ENCODE measurements around the gene EPHA1.

EPHA1 gene

GRCh38 chr7:143376396-143376795 is 32.3 kb downstream of the EPHA1 start:
- Histone ChIP-seq H3K4me1 (ENCODE audit: control insufficient read depth, low read length) (peaks cover 29% of the 10 kb centered on the region), H3K9me2 (replicated peaks; ENCODE audit: control insufficient read depth, low read length) (no peaks in the 10 kb centered on the region), H3K4me2 (ENCODE audit: low read length) (no peak overlapping the region), H3F3A (ENCODE audit: control insufficient read depth, insufficient read depth) (no peaks in the 10 kb centered on the region), H3K36me3 (ENCODE audit: control insufficient read depth, low read length) (no peaks in the 10 kb centered on the region), H3K79me2 (ENCODE audit: control insufficient read depth, low read length) (no peaks in the 10 kb centered on the region), H3K4me3 (ENCODE audit: low read length) (no peak overlapping the region), H3K27me3 (ENCODE audit: control insufficient read depth, low read length) (peaks cover 1% of the 10 kb centered on the region), H3K9me3 (ENCODE audit: control insufficient read depth, insufficient read depth, low read length) (no peaks in the 10 kb centered on the region), H4K20me1 (ENCODE audit: control insufficient read depth, insufficient read depth, low read depth, low read length) (no peaks in the 10 kb centered on the region), H3K27ac (ENCODE audit: low read depth, low read length) (no peak overlapping the region)
- TF ChIP-seq EZH2phosphoT487 (IDR thresholded peaks at IDR 0.05; ENCODE audit: borderline replicate concordance, low read length), result no peak
- no peak for TF ChIP-seq CTCF (IDR thresholded peaks at IDR 0.05; ENCODE audit: low read depth, low read length, poor library complexity, severe bottlenecking)

DNA sequence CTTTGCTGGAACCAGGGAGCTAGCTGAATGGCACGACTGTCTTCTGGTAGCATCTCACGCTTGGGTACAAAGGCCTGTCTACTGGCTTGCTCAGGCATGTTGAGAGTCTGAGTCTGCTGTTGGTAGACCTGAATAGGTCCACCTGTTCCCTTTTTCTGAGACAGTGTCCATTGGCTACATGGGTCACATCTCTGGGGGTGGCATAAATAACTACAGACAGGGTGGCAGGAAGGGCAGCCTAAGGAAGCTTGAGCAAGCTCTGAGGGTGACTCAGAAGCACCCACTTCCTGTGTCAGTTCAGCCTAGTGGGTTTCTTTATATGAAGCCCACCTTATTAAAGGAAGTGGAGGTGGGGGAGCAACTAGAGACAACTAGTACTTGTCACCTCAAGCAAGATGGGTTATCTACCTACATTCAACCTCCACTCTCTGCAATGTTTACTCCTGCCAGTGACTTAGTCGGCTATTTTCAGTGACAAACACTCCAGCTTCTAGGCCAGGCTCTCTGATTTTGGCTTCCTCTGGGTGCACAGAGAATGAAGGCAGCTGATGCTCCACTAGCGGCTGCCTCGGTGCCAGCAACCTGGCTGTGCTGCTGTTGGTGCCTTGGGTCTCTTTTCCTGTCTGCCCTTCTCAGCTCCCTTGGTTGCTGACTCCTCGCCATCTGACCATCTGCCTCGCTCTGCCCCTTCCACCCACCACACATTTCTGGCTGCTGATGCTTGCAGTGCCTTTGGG is 33.2 kb downstream of the EPHA1 start:
- H3K27me3 ChIP-seq (ENCODE audit: control insufficient read depth, low read length), result no peaks in the 10 kb centered on the region
- no peak for TF ChIP-seq CTCF (IDR thresholded peaks at IDR 0.05; ENCODE audit: low read depth, low read length, poor library complexity, severe bottlenecking)
- no peaks in the 10 kb centered on the region for H4K20me1 ChIP-seq (ENCODE audit: control insufficient read depth, insufficient read depth, low read depth, low read length)
- H3K4me1 ChIP-seq (ENCODE audit: control insufficient read depth, low read length), result peaks cover 29% of the 10 kb centered on the region
- H3F3A ChIP-seq (ENCODE audit: control insufficient read depth, insufficient read depth), result no peaks in the 10 kb centered on the region
- peak overlapping the region; percentile 26 for H3K4me2 ChIP-seq (ENCODE audit: low read length)
- no peaks in the 10 kb centered on the region for H3K79me2 ChIP-seq (ENCODE audit: control insufficient read depth, low read length)
- H3K4me3 ChIP-seq (ENCODE audit: low read length), result peak overlapping the region; percentile 0; the same call in 1 of the 2 replicates
- H3K9me2 ChIP-seq (replicated peaks; ENCODE audit: control insufficient read depth, low read length), result no peaks in the 10 kb centered on the region
- H3K36me3 ChIP-seq (ENCODE audit: control insufficient read depth, low read length), result no peaks in the 10 kb centered on the region
- no peaks in the 10 kb centered on the region for H3K9me3 ChIP-seq (ENCODE audit: control insufficient read depth, insufficient read depth, low read length)
- no peak overlapping the region for H3K27ac ChIP-seq (ENCODE audit: low read depth, low read length)

- Histone ChIP-seq H3K4me2 (ENCODE audit: low read length) (peak overlapping the region; percentile 26), H3K9me3 (ENCODE audit: control insufficient read depth, insufficient read depth, low read length) (no peaks in the 10 kb centered on the region), H3K27me3 (ENCODE audit: control insufficient read depth, low read length) (no peaks in the 10 kb centered on the region), H3K36me3 (ENCODE audit: control insufficient read depth, low read length) (no peaks in the 10 kb centered on the region), H3F3A (ENCODE audit: control insufficient read depth, insufficient read depth) (no peaks in the 10 kb centered on the region), H3K27ac (ENCODE audit: low read depth, low read length) (no peak overlapping the region), H4K20me1 (ENCODE audit: control insufficient read depth, insufficient read depth, low read depth, low read length) (no peaks in the 10 kb centered on the region), H3K79me2 (ENCODE audit: control insufficient read depth, low read length) (no peaks in the 10 kb centered on the region), H3K4me1 (ENCODE audit: control insufficient read depth, low read length) (peaks cover 24% of the 10 kb centered on the region), H3K9me2 (replicated peaks; ENCODE audit: control insufficient read depth, low read length) (no peaks in the 10 kb centered on the region), H3K4me3 (ENCODE audit: low read length) (peak overlapping the region; percentile 0; the same call in 1 of the 2 replicates)
- TF ChIP-seq EZH2phosphoT487 (IDR thresholded peaks at IDR 0.05; ENCODE audit: borderline replicate concordance, low read length) (no peak), CTCF (IDR thresholded peaks at IDR 0.05; ENCODE audit: low read depth, low read length, poor library complexity, severe bottlenecking) (no peak)
Observed at GRCh38 chr7:143374561-143374960, 34.1 kb downstream of the EPHA1 start.
